Neural cell (in vitro differentiated cells): ENCODE results near the gene CLSTN1.

Experiments used
- EZH2 ChIP-seq: fragments of 200-600, 300-800 bp; shearing (Covaris generic), sonication (generic); IDR thresholded peaks from 2 replicates; pipeline ENCODE4 v1.6.1; 2014; ENCODE audit warnings: antibody characterized with exemption, low read length, borderline replicate concordance, mild to moderate bottlenecking; ENCODE audit not compliant: insufficient read depth, poor library complexity, severe bottlenecking
- REST ChIP-seq: IDR thresholded peaks from 2 replicates; pipeline ENCODE4 v1.6.1; 2012; ENCODE audit warnings: borderline replicate concordance
- SMC3 ChIP-seq: fragments of 450-650 bp; conservative IDR thresholded peaks from 2 replicates; pipeline ENCODE4 v1.6.1; 2014; ENCODE audit warnings: antibody characterized with exemption, mild to moderate bottlenecking, moderate library complexity; ENCODE audit not compliant: poor library complexity

- TF ChIP-seq REST (no peak), SMC3 (no peak), EZH2 (no peak)
Observed at GRCh38 chr1:9774712-9775679, 48.8 kb downstream of the CLSTN1 start.
